Loucy (cell line): ENCODE results near the gene MYH10.

Source experiments
- CTCF ChIP-seq: fragments of 200-600 bp; sonication (generic); conservative IDR thresholded peaks from 2 replicates; pipeline ENCODE4 v1.5.1; 2014; ENCODE audit warnings: mild to moderate bottlenecking, antibody characterized with exemption, low read length
- EZH2phosphoT487 ChIP-seq: fragments of 200-600 bp; IDR thresholded peaks from 2 replicates; pipeline ENCODE4 v1.6.1; 2018; ENCODE audit warnings: antibody characterized with exemption, mild to moderate bottlenecking, moderate library complexity, borderline replicate concordance

DNA sequence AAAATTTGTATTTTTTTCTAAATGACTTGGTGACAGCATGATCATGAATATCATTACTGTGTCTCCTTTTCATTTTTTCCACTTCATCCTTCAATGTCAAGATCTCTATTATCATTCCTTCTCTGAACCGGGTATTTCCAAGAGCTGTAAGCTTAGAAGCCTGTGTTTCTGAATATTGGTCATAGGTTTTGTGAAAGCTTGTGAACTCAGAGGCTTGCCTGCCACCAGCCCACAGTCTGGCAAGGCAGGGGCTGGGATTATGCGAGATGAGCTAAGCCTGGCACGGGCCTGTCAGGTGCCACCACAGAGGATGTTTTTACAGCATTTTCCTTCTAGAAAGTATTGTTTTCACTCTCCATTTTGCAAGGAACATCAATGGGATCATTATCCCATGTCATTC lies 92.8 kb downstream of the MYH10 start:
- TF ChIP-seq CTCF (no peak), EZH2phosphoT487 (no peak)
